ENCODE data around the gene NOP53.

NOP53 gene

GRCh38 chr19:47778049-47778953, 33.0 kb downstream of the NOP53 start, which contains the start of gene SELENOW (continued):
- TF ChIP-seq ZNF843 (tag by site-specific recombination; IDR thresholded peaks at IDR 0.05) (peak; percentile 75; the same call in 1 of the 2 replicates), ZNF529 (tag by site-specific recombination; IDR thresholded peaks at IDR 0.05; ENCODE audit: insufficient replicate concordance) (no peak), CTCF (tag by site-specific recombination; IDR thresholded peaks at IDR 0.05) (no peak; the same call in 1 of the 2 replicates), ZNF561 (tag by site-specific recombination; IDR thresholded peaks at IDR 0.05; ENCODE audit: borderline replicate concordance) (peak; percentile 90), KLF1 (tag by site-specific recombination; IDR thresholded peaks at IDR 0.05) (peak; percentile 99), TCF7L2 (IDR thresholded peaks at IDR 0.05; ENCODE audit: borderline replicate concordance, low read depth, low read length) (no peak), PRDM6 (tag by site-specific recombination; IDR thresholded peaks at IDR 0.05) (no peak), PRDM2 (tag by site-specific recombination; IDR thresholded peaks at IDR 0.05; ENCODE audit: borderline replicate concordance) (no peak), ZFP41 (tag by site-specific recombination; IDR thresholded peaks at IDR 0.05; ENCODE audit: borderline replicate concordance) (no peak), ZNF23 (tag by site-specific recombination; IDR thresholded peaks at IDR 0.05; ENCODE audit: borderline replicate concordance) (no peak; the same call in 1 of the 2 replicates), PRDM1 (tag by site-specific recombination; IDR thresholded peaks at IDR 0.05) (no peak), GFI1B (tag by site-specific recombination; IDR thresholded peaks at IDR 0.05) (no peak), ZBTB1 (tag by site-specific recombination; IDR thresholded peaks at IDR 0.05) (no peak), FEZF1 (tag by site-specific recombination; IDR thresholded peaks at IDR 0.05) (peak; percentile 24; the same call in 1 of the 2 replicates), KLF7 (tag by site-specific recombination; IDR thresholded peaks at IDR 0.05; ENCODE audit: borderline replicate concordance) (peak; percentile 100), KLF16 (tag by site-specific recombination; IDR thresholded peaks at IDR 0.05) (peak; percentile 100), SP7 (tag by site-specific recombination; IDR thresholded peaks at IDR 0.05) (peak; percentile 94), ZNF26 (tag by site-specific recombination; IDR thresholded peaks at IDR 0.05) (no peak), ZNF280C (tag by site-specific recombination; IDR thresholded peaks at IDR 0.05) (no peak), ZNF202 (tag by site-specific recombination; IDR thresholded peaks at IDR 0.05; ENCODE audit: borderline replicate concordance) (no peak), BCL11B (tag by site-specific recombination; IDR thresholded peaks at IDR 0.05; ENCODE audit: low read depth) (peak; percentile 79), ZNF426 (tag by site-specific recombination; IDR thresholded peaks at IDR 0.05) (no peak)
